ENCODE results near the gene COX19. TPM values are rescaled to one million over a fixed set of nuclear protein-coding genes. Genes with fewer than 3 reads are reported as not detected.

The COX19 gene
- total RNA-seq, 1 donor from 2014 or later, result 20.3 TPM

GRCh38 chr7:983616-984071 is 8.3 kb upstream of the COX19 start:
- H3K27ac Mint-ChIP-seq, result no peak overlapping the region
- no peaks in the 10 kb centered on the region for H3K9me3 Mint-ChIP-seq (ENCODE audit: low read depth)
- no peak for DNase-seq (ENCODE audit: low spot score, unreplicated experiment)
- no peak overlapping the region for H3K4me3 Mint-ChIP-seq (ENCODE audit: low read depth)
- H3K27me3 Mint-ChIP-seq, result no peaks in the 10 kb centered on the region
- peaks cover 6% of the 10 kb centered on the region for H3K4me1 Mint-ChIP-seq (ENCODE audit: low read depth)
- TF ChIP-seq, protein P1, sequence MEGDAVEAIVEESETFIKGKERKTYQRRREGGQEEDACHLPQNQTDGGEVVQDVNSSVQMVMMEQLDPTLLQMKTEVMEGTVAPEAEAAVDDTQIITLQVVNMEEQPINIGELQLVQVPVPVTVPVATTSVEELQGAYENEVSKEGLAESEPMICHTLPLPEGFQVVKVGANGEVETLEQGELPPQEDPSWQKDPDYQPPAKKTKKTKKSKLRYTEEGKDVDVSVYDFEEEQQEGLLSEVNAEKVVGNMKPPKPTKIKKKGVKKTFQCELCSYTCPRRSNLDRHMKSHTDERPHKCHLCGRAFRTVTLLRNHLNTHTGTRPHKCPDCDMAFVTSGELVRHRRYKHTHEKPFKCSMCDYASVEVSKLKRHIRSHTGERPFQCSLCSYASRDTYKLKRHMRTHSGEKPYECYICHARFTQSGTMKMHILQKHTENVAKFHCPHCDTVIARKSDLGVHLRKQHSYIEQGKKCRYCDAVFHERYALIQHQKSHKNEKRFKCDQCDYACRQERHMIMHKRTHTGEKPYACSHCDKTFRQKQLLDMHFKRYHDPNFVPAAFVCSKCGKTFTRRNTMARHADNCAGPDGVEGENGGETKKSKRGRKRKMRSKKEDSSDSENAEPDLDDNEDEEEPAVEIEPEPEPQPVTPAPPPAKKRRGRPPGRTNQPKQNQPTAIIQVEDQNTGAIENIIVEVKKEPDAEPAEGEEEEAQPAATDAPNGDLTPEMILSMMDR (IDR thresholded peaks at IDR 0.05; ENCODE audit: unreplicated experiment), result no peak
- H3K36me3 Mint-ChIP-seq (ENCODE audit: insufficient read depth), result no peaks in the 10 kb centered on the region

- TF ChIP-seq, protein P1 (IDR thresholded peaks at IDR 0.05; ENCODE audit: unreplicated experiment), result no peak
- no peak within 1 kb of the TSS for H3K4me3 Mint-ChIP-seq (ENCODE audit: low read depth)
- H3K36me3 Mint-ChIP-seq (ENCODE audit: insufficient read depth), result no peaks in the 10 kb centered on the region
- DNase-seq (ENCODE audit: low spot score, unreplicated experiment), result no peak
- H3K4me1 Mint-ChIP-seq (ENCODE audit: low read depth), result peaks cover 12% of the 10 kb centered on the region
- H3K9me3 Mint-ChIP-seq (ENCODE audit: low read depth), result no peaks in the 10 kb centered on the region
- H3K27me3 Mint-ChIP-seq, result no peaks in the 10 kb centered on the region
- H3K27ac Mint-ChIP-seq, result no peak within 1 kb of the TSS
These were observed 7.8 kb upstream of the COX19 start, which contains the start of gene CYP2W1 for GRCh38 chr7:983004-983615. TSS of gene CYP2W1 (plus strand) at chr7:983181. CDS start at chr7:983212, 31 bp downstream.

DNA sequence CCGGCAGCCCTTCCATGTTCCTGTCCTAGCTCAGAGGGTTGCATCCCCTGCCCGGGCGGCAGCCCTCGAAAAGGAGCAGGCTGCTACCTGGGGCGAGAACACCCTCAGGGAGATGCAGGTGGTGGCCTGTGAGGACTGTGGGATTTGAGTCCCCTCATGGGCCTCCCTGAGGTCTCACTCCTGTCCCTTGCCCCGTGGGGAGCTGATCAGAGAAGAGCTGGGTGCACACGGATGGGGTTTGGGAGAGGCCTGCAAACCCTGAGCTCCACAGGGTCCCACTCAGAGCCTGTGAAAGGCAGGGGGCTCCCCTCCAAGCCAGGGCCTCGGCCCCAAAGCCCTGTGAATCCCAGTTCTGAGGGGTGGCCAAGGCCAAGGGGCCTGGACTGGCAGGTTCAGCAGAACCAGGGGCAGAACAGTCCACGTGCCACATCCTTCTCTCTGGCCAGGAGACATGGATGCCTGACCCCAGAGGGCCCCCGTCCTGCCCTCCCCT is 7.2 kb upstream of the COX19 start:
- no peak overlapping the region for H3K4me3 Mint-ChIP-seq (ENCODE audit: low read depth)
- no peak overlapping the region for H3K27ac Mint-ChIP-seq
- H3K27me3 Mint-ChIP-seq, result no peaks in the 10 kb centered on the region
- H3K36me3 Mint-ChIP-seq (ENCODE audit: insufficient read depth), result no peaks in the 10 kb centered on the region
- TF ChIP-seq, protein P1 (IDR thresholded peaks at IDR 0.05; ENCODE audit: unreplicated experiment), result no peak
- no peak for DNase-seq (ENCODE audit: low spot score, unreplicated experiment)
- H3K4me1 Mint-ChIP-seq (ENCODE audit: low read depth), result peaks cover 17% of the 10 kb centered on the region
- no peaks in the 10 kb centered on the region for H3K9me3 Mint-ChIP-seq (ENCODE audit: low read depth)

DNA sequence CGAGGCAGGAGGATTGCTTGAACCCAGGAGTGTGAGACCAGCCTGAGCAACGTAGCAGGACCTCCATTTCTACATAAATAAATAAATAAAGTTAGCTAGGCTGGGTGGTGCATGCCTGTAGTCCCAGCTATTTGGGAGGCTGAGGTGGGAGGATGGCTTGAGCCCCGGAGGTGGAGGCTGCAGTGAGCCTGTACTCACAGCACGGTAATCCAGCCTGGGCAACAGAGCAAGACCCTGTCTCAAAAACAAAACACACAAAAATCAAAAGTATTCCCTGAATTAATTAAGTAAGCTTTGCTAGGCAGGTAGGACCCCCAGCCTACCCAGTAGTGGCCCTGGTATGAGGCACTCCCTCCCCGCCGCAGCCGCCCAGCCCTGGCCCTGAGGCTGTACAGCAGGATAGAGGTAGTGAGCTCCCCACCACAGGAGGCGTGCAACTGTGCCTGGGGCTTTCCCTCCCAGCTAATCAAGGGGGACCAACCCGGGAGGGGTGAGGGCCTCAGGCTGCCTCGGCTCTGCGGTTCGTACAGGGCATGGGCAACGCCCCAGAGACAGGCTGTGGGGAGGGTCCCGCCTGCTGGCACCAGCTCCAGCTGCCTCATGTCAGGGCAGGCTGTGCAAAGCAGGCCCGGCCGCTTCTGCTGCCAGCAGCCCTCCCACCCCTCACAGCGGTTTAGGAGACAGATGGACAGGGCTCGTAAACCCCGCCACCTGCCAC is 6.6 kb upstream of the COX19 start:
- Mint-ChIP-seq H3K36me3 (ENCODE audit: insufficient read depth) (no peaks in the 10 kb centered on the region), H3K4me1 (ENCODE audit: low read depth) (peaks cover 22% of the 10 kb centered on the region), H3K9me3 (ENCODE audit: low read depth) (no peaks in the 10 kb centered on the region), H3K4me3 (ENCODE audit: low read depth) (no peak overlapping the region), H3K27me3 (no peaks in the 10 kb centered on the region), H3K27ac (no peak overlapping the region)
- DNase-seq (ENCODE audit: low spot score, unreplicated experiment), result no peak
- TF ChIP-seq, protein P1 (IDR thresholded peaks at IDR 0.05; ENCODE audit: unreplicated experiment), result no peak

GRCh38 chr7:979886-980571 is 4.7 kb upstream of the COX19 start:
- Mint-ChIP-seq H3K27me3 (no peaks in the 10 kb centered on the region), H3K4me1 (ENCODE audit: low read depth) (peaks cover 27% of the 10 kb centered on the region), H3K9me3 (ENCODE audit: low read depth) (no peaks in the 10 kb centered on the region), H3K36me3 (ENCODE audit: insufficient read depth) (no peaks in the 10 kb centered on the region), H3K27ac (peak overlapping the region; percentile 98), H3K4me3 (ENCODE audit: low read depth) (no peak overlapping the region)
- TF ChIP-seq, protein P1 (IDR thresholded peaks at IDR 0.05; ENCODE audit: unreplicated experiment), result no peak
- DNase-seq (ENCODE audit: low spot score, unreplicated experiment), result no peak
